ENCODE results near the gene CCDC3. TPM values are rescaled to one million over a fixed set of nuclear protein-coding genes. Genes with fewer than 3 reads are reported as not detected.
"Not testable (repeated sequence)": the region's sequence is repeated elsewhere in the genome, so short reads cannot be mapped to it uniquely, and the experiment has no call there.

The CCDC3 gene
- total RNA-seq, 1 donor from 2014 or later: 0.40 TPM

- H3K4me3 ChIP-seq (ENCODE audit: low read depth, low read length): no peak overlapping the region
- no peak for TF ChIP-seq CTCF (conservative IDR thresholded peaks at IDR 0.05; ENCODE audit: low read depth, low read length)
Measured at GRCh38 chr10:13043520-13043919, 42.0 kb upstream of the CCDC3 start.

GRCh38 chr10:13039761-13040160 is 38.2 kb upstream of the CCDC3 start:
- TF ChIP-seq CTCF (conservative IDR thresholded peaks at IDR 0.05; ENCODE audit: low read depth, low read length): no peak
- DNase-seq (ENCODE audit: low read depth): no peak
- H3K4me3 ChIP-seq (ENCODE audit: low read depth, low read length): no peak overlapping the region

More at GRCh38 chr10:13043520-13043919, 42.0 kb upstream of the CCDC3 start:
- no peak for DNase-seq (ENCODE audit: low read depth)

- TF ChIP-seq CTCF (conservative IDR thresholded peaks at IDR 0.05; ENCODE audit: low read depth, low read length): no peak
- DNase-seq (ENCODE audit: low read depth): no peak
- H3K4me3 ChIP-seq (ENCODE audit: low read depth, low read length): no peak overlapping the region
Measured at GRCh38 chr10:13038391-13038790, 36.9 kb upstream of the CCDC3 start.

GRCh38 chr10:13037832-13038231 is 36.3 kb upstream of the CCDC3 start:
- no peak for TF ChIP-seq CTCF (conservative IDR thresholded peaks at IDR 0.05; ENCODE audit: low read depth, low read length)
- no peak for DNase-seq (ENCODE audit: low read depth)

GRCh38 chr10:13036841-13037240 is 35.3 kb upstream of the CCDC3 start:
- no peak for DNase-seq (ENCODE audit: low read depth)
- no peak overlapping the region for H3K4me3 ChIP-seq (ENCODE audit: low read depth, low read length)
- no peak for TF ChIP-seq CTCF (conservative IDR thresholded peaks at IDR 0.05; ENCODE audit: low read depth, low read length)

More at GRCh38 chr10:13037832-13038231, 36.3 kb upstream of the CCDC3 start:
- no peak overlapping the region for H3K4me3 ChIP-seq (ENCODE audit: low read depth, low read length)

GRCh38 chr10:13035731-13036130 is 34.2 kb upstream of the CCDC3 start:
- not testable (repeated sequence) for DNase-seq (ENCODE audit: low read depth); H3K4me3 ChIP-seq (ENCODE audit: low read depth, low read length)

GRCh38 chr10:13026873-13027272 is 25.4 kb upstream of the CCDC3 start:
- no peak overlapping the region for H3K4me3 ChIP-seq (ENCODE audit: low read depth, low read length)
- TF ChIP-seq CTCF (conservative IDR thresholded peaks at IDR 0.05; ENCODE audit: low read depth, low read length): no peak
- DNase-seq (ENCODE audit: low read depth): no peak
